H9 (cell line): ENCODE results near the gene TRPV5. TPM values are rescaled to one million over a fixed set of nuclear protein-coding genes. Genes with fewer than 3 reads are reported as not detected.

Experiments
- DNase-seq: peaks from one replicate; pipeline ENCODE4 v3.0.0-alpha.2; 2017
- H2AFZ ChIP-seq: one replicate; pipeline ENCODE4 v1.6.1; 2013; ENCODE audit warnings: mild to moderate bottlenecking, low read length, control low read depth, moderate library complexity
- H2AK5ac ChIP-seq: 2 replicates; pipeline ENCODE4 v1.6.1; 2013; ENCODE audit warnings: low read length, control low read depth, mixed read lengths; ENCODE audit not compliant: insufficient read length
- H2BK120ac ChIP-seq: one replicate; pipeline ENCODE4 v1.6.1; 2013; ENCODE audit warnings: low read depth, mild to moderate bottlenecking, low read length, control low read depth, inconsistent platforms; ENCODE audit not compliant: poor library complexity, severe bottlenecking
- H2BK12ac ChIP-seq: 2 replicates; pipeline ENCODE4 v1.6.1; 2013; ENCODE audit warnings: low read length, control low read depth, mixed read lengths, low read depth; ENCODE audit not compliant: insufficient read length
- H2BK15ac ChIP-seq: 2 replicates; pipeline ENCODE4 v1.6.1; 2013; ENCODE audit warnings: low read depth, low read length, control low read depth
- H2BK20ac ChIP-seq: one replicate; pipeline ENCODE4 v1.6.1; 2013; ENCODE audit warnings: low read depth, mild to moderate bottlenecking, low read length, control low read depth, inconsistent platforms; ENCODE audit not compliant: poor library complexity, severe bottlenecking
- H2BK5ac ChIP-seq: 2 replicates; pipeline ENCODE4 v1.6.1; 2013; ENCODE audit warnings: low read length, control low read depth, mixed read lengths; ENCODE audit not compliant: insufficient read length
- H3K14ac ChIP-seq: 2 replicates; pipeline ENCODE4 v1.6.1; 2013; ENCODE audit warnings: low read length, control low read depth; ENCODE audit not compliant: insufficient read depth
- H3K18ac ChIP-seq: 2 replicates; pipeline ENCODE4 v1.6.1; 2013; ENCODE audit warnings: low read depth, mild to moderate bottlenecking, mixed read lengths, low read length, control low read depth; ENCODE audit not compliant: insufficient read length
- H3K23ac ChIP-seq: 2 replicates; pipeline ENCODE4 v1.6.1; 2013; ENCODE audit warnings: low read length, control low read depth, mixed read lengths, low read depth; ENCODE audit not compliant: insufficient read length
- H3K23me2 ChIP-seq: 2 replicates; pipeline ENCODE4 v1.6.1; 2013; ENCODE audit warnings: low read depth, mild to moderate bottlenecking, mixed read lengths, low read length, control low read depth; ENCODE audit not compliant: insufficient read length, poor library complexity, severe bottlenecking
- H3K27ac ChIP-seq: 2 replicates; pipeline ENCODE4 v1.5.1; 2013; ENCODE audit warnings: low read length, control low read depth, mixed read lengths, low read depth; ENCODE audit not compliant: insufficient read length
- H3K27me3 ChIP-seq: 2 replicates; pipeline ENCODE4 v1.6.1; 2013; ENCODE audit warnings: low read length, control low read depth, inconsistent platforms; ENCODE audit not compliant: insufficient read depth
- H3K4ac ChIP-seq: 2 replicates; pipeline ENCODE4 v1.6.1; 2013; ENCODE audit warnings: low read depth, mild to moderate bottlenecking, control low read depth, inconsistent platforms, low read length, moderate library complexity
- H3K4me1 ChIP-seq: 2 replicates; pipeline ENCODE4 v1.6.1; 2013; ENCODE audit warnings: low read length, control low read depth, inconsistent platforms; ENCODE audit not compliant: insufficient read depth
- H3K4me2 ChIP-seq: 2 replicates; pipeline ENCODE4 v1.6.1; 2013; ENCODE audit warnings: low read length, control low read depth, mixed read lengths; ENCODE audit not compliant: insufficient read length, insufficient read depth
- H3K56ac ChIP-seq: 2 replicates; pipeline ENCODE4 v1.6.1; 2013; ENCODE audit warnings: low read depth, mild to moderate bottlenecking, mixed read lengths, low read length, control low read depth; ENCODE audit not compliant: insufficient read length
- H3K79me1 ChIP-seq: 2 replicates; pipeline ENCODE4 v1.6.1; 2013; ENCODE audit warnings: low read depth, mild to moderate bottlenecking, moderate library complexity, low read length, control low read depth, inconsistent platforms; ENCODE audit not compliant: insufficient read depth, poor library complexity, severe bottlenecking
- H3K79me2 ChIP-seq: 2 replicates; pipeline ENCODE4 v1.6.1; 2013; ENCODE audit warnings: low read length, control low read depth, inconsistent platforms; ENCODE audit not compliant: insufficient read depth
- H3K9ac ChIP-seq: 2 replicates; pipeline ENCODE4 v1.6.1; 2013; ENCODE audit warnings: low read length, control low read depth, mixed read lengths; ENCODE audit not compliant: insufficient read length; ENCODE audit errors: extremely low read depth
- H3K9me3 ChIP-seq: one replicate; pipeline ENCODE4 v1.6.1; 2013; ENCODE audit warnings: low read depth, low read length, inconsistent platforms; ENCODE audit not compliant: control insufficient read depth
- H3T11ph ChIP-seq: one replicate; pipeline ENCODE4 v1.6.1; 2013; ENCODE audit warnings: mild to moderate bottlenecking, low read length, control low read depth, inconsistent platforms
- H4K20me1 ChIP-seq: one replicate; pipeline ENCODE4 v1.6.1; 2013; ENCODE audit not compliant: control insufficient read depth, insufficient read length, insufficient read depth
- H4K5ac ChIP-seq: 2 replicates; pipeline ENCODE4 v1.6.1; 2013; ENCODE audit warnings: low read depth, mild to moderate bottlenecking, mixed read lengths, low read length, control low read depth; ENCODE audit not compliant: insufficient read length
- H4K8ac ChIP-seq: replicated peaks from 2 replicates; pipeline ENCODE4 v1.6.1; 2013; ENCODE audit warnings: low read length, control low read depth, mixed read lengths, low read depth; ENCODE audit not compliant: insufficient read length
- H4K91ac ChIP-seq: 2 replicates; pipeline ENCODE4 v1.6.1; 2013; ENCODE audit warnings: low read depth, mild to moderate bottlenecking, moderate library complexity, mixed read lengths, low read length, control low read depth; ENCODE audit not compliant: insufficient read length
- H3K27ac Mint-ChIP-seq, 3 experiments: 2 replicates in 2 of 3; 3 replicates in 1 of 3; pipeline ENCODE4 v1.8.0; 2020 to 2021; ENCODE audit warnings: mixed read lengths in 3 of 3, mild to moderate bottlenecking in 1 of 3, moderate library complexity in 1 of 3
- H3K27me3 Mint-ChIP-seq: 2 replicates; pipeline ENCODE4 v1.8.0; 2021; ENCODE audit warnings: low read depth, mild to moderate bottlenecking, moderate library complexity, mixed read lengths
- H3K36me3 Mint-ChIP-seq, 3 experiments: 2 replicates in 2 of 3; 3 replicates in 1 of 3; pipeline ENCODE4 v1.8.0; 2020 to 2021; ENCODE audit warnings: low read depth in 3 of 3, mixed read lengths in 3 of 3; ENCODE audit not compliant: insufficient read depth in 1 of 3
- H3K4me1 Mint-ChIP-seq, 2 experiments: 2 replicates each; pipeline ENCODE4 v1.8.0; 2020; ENCODE audit warnings: mixed read lengths in 2 of 2
- H3K4me3 Mint-ChIP-seq, 2 experiments: 2 replicates in 1 of 2; 3 replicates in 1 of 2; pipeline ENCODE4 v1.8.0; 2020 to 2021; ENCODE audit warnings: mild to moderate bottlenecking in 2 of 2, mixed read lengths in 2 of 2, moderate library complexity in 1 of 2
- H3K9me3 Mint-ChIP-seq, 2 experiments: 2 replicates in 1 of 2; 3 replicates in 1 of 2; pipeline ENCODE4 v1.8.0; 2020; ENCODE audit warnings: mild to moderate bottlenecking in 2 of 2, mixed read lengths in 2 of 2, moderate library complexity in 1 of 2
- WGBS: extraction: QIAGEN DNeasy Blood & Tissue Kit; methylation state at CpG from one replicate; pipeline ENCODE4 v1.1.7; 2013; ENCODE audit warnings: missing lambda C conversion rate, low lambda C conversion rate, mixed read lengths; ENCODE audit not compliant: insufficient read length; ENCODE audit errors: extremely low coverage; 5-methylcytosine and 5-hydroxymethylcytosine counted together
- total RNA-seq: library from RNA; stranded (reverse); gene quantifications from 2 replicates; pipeline ENCODE4 v1.2.1, GENCODE V29; 2021
- TF ChIP-seq, protein P1 (sequence below): fragments of 200-600 bp; sonication (generic); conservative IDR thresholded peaks from 3 replicates; pipeline ENCODE4 v1.8.0; 2021; ENCODE audit warnings: antibody characterized with exemption, mild to moderate bottlenecking

The TRPV5 gene
- total RNA-seq, 1 experiment from 2014 or later: not detected

DNA sequence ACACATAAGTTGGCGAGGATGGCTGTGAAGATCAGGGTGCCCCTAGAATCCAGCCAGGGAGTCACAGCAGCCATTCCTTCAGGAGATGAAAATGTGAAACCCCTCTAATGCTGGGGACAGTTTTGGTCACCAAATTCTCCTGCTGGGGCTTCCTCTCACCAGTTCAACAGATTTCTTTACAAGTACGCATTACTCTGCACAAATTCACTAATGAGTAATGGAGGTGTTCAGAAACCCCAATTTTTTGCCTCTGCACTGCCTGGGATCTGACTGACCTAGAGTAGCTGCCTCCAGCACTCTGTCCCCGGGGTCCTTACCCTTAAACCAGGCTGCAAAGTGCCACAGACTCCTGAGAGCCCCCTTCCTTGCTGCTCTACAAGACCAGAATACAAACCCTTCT, 16.1 kb downstream of the TRPV5 start:
- no peak overlapping the region for H2AK5ac ChIP-seq
- H3K4me2 ChIP-seq: no peak overlapping the region
- H3K27me3 ChIP-seq: no peaks in the 10 kb centered on the region
- H2AFZ ChIP-seq: no peak overlapping the region
- H3K79me1 ChIP-seq: no peaks in the 10 kb centered on the region
- no peak overlapping the region for H3K9ac ChIP-seq
- no peak overlapping the region for H3K23ac ChIP-seq
- no peak overlapping the region for H2BK12ac ChIP-seq
- no peak overlapping the region for H3K4me3 Mint-ChIP-seq
- H3K56ac ChIP-seq: no peak overlapping the region
- H3K9me3 Mint-ChIP-seq: 0 out of 5 replicates have a peak, but pooled peaks cover 0 to 3% of the 10 kb centered on the region in 2 experiments
- H3K4me1 Mint-ChIP-seq: peaks cover 4 to 7% of the 10 kb centered on the region in 2 experiments
- H3K4ac ChIP-seq: no peak overlapping the region
- H3K36me3 Mint-ChIP-seq: no peaks in the 10 kb centered on the region
- no peaks in the 10 kb centered on the region for H4K20me1 ChIP-seq
- peaks cover 14% of the 10 kb centered on the region for H3K27me3 Mint-ChIP-seq
- H4K5ac ChIP-seq: no peak overlapping the region
- no peak overlapping the region for H2BK120ac ChIP-seq
- no peak for DNase-seq
- H3K9me3 ChIP-seq: no peaks in the 10 kb centered on the region
- no peaks in the 10 kb centered on the region for H3K4me1 ChIP-seq
- no peak overlapping the region for H3K18ac ChIP-seq
- no peak overlapping the region for H3K27ac ChIP-seq
- H4K8ac ChIP-seq: no peak overlapping the region
- TF ChIP-seq, protein P1, sequence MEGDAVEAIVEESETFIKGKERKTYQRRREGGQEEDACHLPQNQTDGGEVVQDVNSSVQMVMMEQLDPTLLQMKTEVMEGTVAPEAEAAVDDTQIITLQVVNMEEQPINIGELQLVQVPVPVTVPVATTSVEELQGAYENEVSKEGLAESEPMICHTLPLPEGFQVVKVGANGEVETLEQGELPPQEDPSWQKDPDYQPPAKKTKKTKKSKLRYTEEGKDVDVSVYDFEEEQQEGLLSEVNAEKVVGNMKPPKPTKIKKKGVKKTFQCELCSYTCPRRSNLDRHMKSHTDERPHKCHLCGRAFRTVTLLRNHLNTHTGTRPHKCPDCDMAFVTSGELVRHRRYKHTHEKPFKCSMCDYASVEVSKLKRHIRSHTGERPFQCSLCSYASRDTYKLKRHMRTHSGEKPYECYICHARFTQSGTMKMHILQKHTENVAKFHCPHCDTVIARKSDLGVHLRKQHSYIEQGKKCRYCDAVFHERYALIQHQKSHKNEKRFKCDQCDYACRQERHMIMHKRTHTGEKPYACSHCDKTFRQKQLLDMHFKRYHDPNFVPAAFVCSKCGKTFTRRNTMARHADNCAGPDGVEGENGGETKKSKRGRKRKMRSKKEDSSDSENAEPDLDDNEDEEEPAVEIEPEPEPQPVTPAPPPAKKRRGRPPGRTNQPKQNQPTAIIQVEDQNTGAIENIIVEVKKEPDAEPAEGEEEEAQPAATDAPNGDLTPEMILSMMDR: no peak
- H2BK20ac ChIP-seq: no peak overlapping the region
- no peak overlapping the region for H3K27ac Mint-ChIP-seq
- no peak overlapping the region for H4K91ac ChIP-seq
- H2BK5ac ChIP-seq: no peak overlapping the region
- no peak overlapping the region for H3T11ph ChIP-seq
- H2BK15ac ChIP-seq: no peak overlapping the region
- no peaks in the 10 kb centered on the region for H3K79me2 ChIP-seq
- no peak overlapping the region for H3K14ac ChIP-seq
- no peaks in the 10 kb centered on the region for H3K23me2 ChIP-seq
- WGBS: no CpG with 5 or more reads among the region's 3 CpGs
